T-cell (primary cell): Measurements from ENCODE around the gene ICAM5. TPM values are rescaled to one million over a fixed set of nuclear protein-coding genes. Genes with fewer than 3 reads are reported as not detected.

Source experiments
- ATAC-seq, 4 experiments: fragments of 200-7000 bp in 3 of 4; fragments of 150-1000 bp in 1 of 4; cut with Tn5 transposase; replicated peaks in 1 of 4; 1 replicate in 3 of 4; 2 replicates in 1 of 4; pipeline ENCODE4 v1.10.0; 2021; ENCODE audit warnings: moderate library complexity in 3 of 4, mild to moderate bottlenecking in 2 of 4, moderate number of reproducible peaks in 1 of 4
- CTCF ChIA-PET, 2 donors: fragments of 300-600 bp; sonication (Branson Sonifier 250); formaldehyde crosslinking; loops; one replicate each; lab custom pipeline; 2022; ENCODE audit warnings: antibody characterized with exemption in 2 of 2; lab: Charles Lee
- POLR2A ChIA-PET, 2 donors: fragments of 300-600 bp; sonication (Branson Sonifier 250); formaldehyde crosslinking; loops; one replicate each; lab custom pipeline; 2022; ENCODE audit warnings: antibody characterized with exemption in 2 of 2; lab: Charles Lee
- DNase-seq, 35 experiments: peaks; one replicate each; pipeline versions ENCODE4 v3.0.0 to v3.0.0-alpha.2; 2013 to 2023
- H3K27ac ChIP-seq: one replicate; pipeline ENCODE4 v1.5.1; 2013; ENCODE audit warnings: low read length
- H3K27me3 ChIP-seq, 2 experiments: replicated peaks in 1 of 2; 1 replicate in 1 of 2; 2 replicates in 1 of 2; pipeline versions ENCODE4 v1.6.1 to v1.7.0; 2013; ENCODE audit warnings: low read length in 1 of 2, mixed read lengths in 1 of 2; ENCODE audit not compliant: control insufficient read depth in 2 of 2, insufficient read depth in 2 of 2; ENCODE audit errors: extremely low read depth in 1 of 2
- H3K36me3 ChIP-seq, 2 donors: 1 replicate in 1 of 2; 2 replicates in 1 of 2; pipeline versions ENCODE4 v1.6.1 to v1.7.0; 2013; ENCODE audit warnings: low read length in 1 of 2; ENCODE audit not compliant: control insufficient read depth in 2 of 2, insufficient read depth in 1 of 2; ENCODE audit errors: extremely low read depth in 1 of 2
- H3K4me1 ChIP-seq, 2 experiments: 1 replicate in 1 of 2; 2 replicates in 1 of 2; pipeline versions ENCODE4 v1.6.1 to v1.7.0; 2013; ENCODE audit warnings: low read length in 2 of 2, mixed read lengths in 1 of 2; ENCODE audit not compliant: insufficient read depth in 2 of 2, control insufficient read depth in 1 of 2; ENCODE audit errors: extremely low read depth in 1 of 2
- H3K4me3 ChIP-seq, 2 donors: 1 replicate in 1 of 2; 2 replicates in 1 of 2; pipeline versions ENCODE4 v1.5.1 to v1.7.0; 2013; ENCODE audit warnings: mild to moderate bottlenecking in 2 of 2, low read length in 1 of 2, moderate library complexity in 1 of 2; ENCODE audit not compliant: control insufficient read depth in 1 of 2; ENCODE audit errors: extremely low read depth in 1 of 2
- H3K9me3 ChIP-seq: 2 replicates; pipeline ENCODE4 v1.7.0; 2013
- H3K27ac Mint-ChIP-seq, 2 donors: one replicate each; pipeline ENCODE4 v1.8.0; 2020 to 2021; ENCODE audit warnings: mild to moderate bottlenecking in 2 of 2, mixed read lengths in 2 of 2
- H3K27me3 Mint-ChIP-seq, 2 donors: one replicate each; pipeline ENCODE4 v1.8.0; 2021 to 2022; ENCODE audit warnings: mixed read lengths in 2 of 2
- H3K36me3 Mint-ChIP-seq: one replicate; pipeline ENCODE4 v1.8.0; 2021; ENCODE audit warnings: mixed read lengths
- H3K4me1 Mint-ChIP-seq, 3 donors: one replicate each; pipeline ENCODE4 v1.8.0; 2020 to 2022; ENCODE audit warnings: mixed read lengths in 3 of 3, mild to moderate bottlenecking in 1 of 3
- H3K4me3 Mint-ChIP-seq, 3 donors: one replicate each; pipeline ENCODE4 v1.8.0; 2020 to 2022; ENCODE audit warnings: mild to moderate bottlenecking in 3 of 3, mixed read lengths in 3 of 3, moderate library complexity in 3 of 3
- H3K9me3 Mint-ChIP-seq, 3 donors: one replicate each; pipeline ENCODE4 v1.8.0; 2020 to 2022; ENCODE audit warnings: mixed read lengths in 3 of 3
- WGBS: methylation state at CpG from one replicate; pipeline ENCODE4 v1.1.5; 2013; ENCODE audit warnings: missing lambda C conversion rate; ENCODE audit not compliant: insufficient coverage; 5-methylcytosine and 5-hydroxymethylcytosine counted together
- total RNA-seq, 35 experiments: library from RNA in 6 of 35; stranded (reverse) in 6 of 35; fragments of 120-200 nt in 1 of 35; gene quantifications; one replicate each; pipeline versions ENCODE4 v1.2.1 to v1.2.4 and lab custom pipeline; 2013 to 2026

The ICAM5 gene
- total RNA-seq, 5 donors from 2014 or later (not counting 1 experiment from before 2014, with no cell fraction given) = 0.20 to 1.1 (median 0.59) TPM

- ATAC-seq (peak in 1 of 4 experiments; percentile 35), DNase-seq (peak in 11 of 35 experiments; percentile 29 to 79 (median 37))
- CTCF ChIA-PET = interaction anchor here (0.5 to 4.7 kb wide), 19 partner anchors 8 to 535 kb away, joined by 3 to 75 read pairs (median 6); partner anchors contain the start of genes ICAM5 (in 1 of the 2), MRPL4 (in 1 of the 2), RAVER1 (in 1 of the 2) and TYK2 (in 1 of the 2)
- peak overlapping the region; percentile 82 to 87 for H3K27ac Mint-ChIP-seq
- POLR2A ChIA-PET = interaction anchor here in 1 of 2 donors (0.5 to 1.3 kb wide), 3 partner anchors 9 to 156 kb away, joined by 3 to 9 read pairs (median 4); no protein-coding TSS in a partner anchor
- peak overlapping the region in 1 of 2 donors; percentile 60 for H3K4me3 ChIP-seq
- H3K4me1 Mint-ChIP-seq = peaks cover 22 to 33% (median 27%) of the 10 kb centered on the region in 3 donors
- peaks cover 3 to 36% of the 10 kb centered on the region in 2 experiments for H3K4me1 ChIP-seq
- peak overlapping the region; percentile 81 to 84 (median 81) for H3K4me3 Mint-ChIP-seq
- H3K27me3 Mint-ChIP-seq = no peaks in the 10 kb centered on the region
- H3K36me3 Mint-ChIP-seq = peaks cover 7% of the 10 kb centered on the region
- H3K36me3 ChIP-seq = peaks cover 0 to 11% of the 10 kb centered on the region in 2 donors
- H3K27me3 ChIP-seq = no peaks in the 10 kb centered on the region
- peak overlapping the region; percentile 94 for H3K27ac ChIP-seq
- no peaks in the 10 kb centered on the region for H3K9me3 Mint-ChIP-seq
- no peaks in the 10 kb centered on the region for H3K9me3 ChIP-seq
- WGBS = 28% methylated on average over 8 of the region's 12 CpGs
Measured at GRCh38 chr19:10271543-10272086, 18.1 kb upstream of the ICAM5 start.

GRCh38 chr19:10274589-10274988 is 15.2 kb upstream of the ICAM5 start:
- peaks cover 10% of the 10 kb centered on the region for H3K36me3 Mint-ChIP-seq
- POLR2A ChIA-PET = no interaction called here

GRCh38 chr19:10277795-10278589 is 11.8 kb upstream of the ICAM5 start:
- Mint-ChIP-seq H3K4me1 (peaks cover 11 to 14% (median 13%) of the 10 kb centered on the region in 3 donors), H3K36me3 (peaks cover 14% of the 10 kb centered on the region), H3K27ac (no peak overlapping the region), H3K9me3 (no peaks in the 10 kb centered on the region), H3K4me3 (no peak overlapping the region), H3K27me3 (no peaks in the 10 kb centered on the region)
- POLR2A ChIA-PET = interaction anchor here (0.7 to 1.0 kb wide), 2 partner anchors 8 to 10 kb away, joined by 3 to 13 read pairs; no protein-coding TSS in a partner anchor
- Histone ChIP-seq H3K9me3 (no peaks in the 10 kb centered on the region), H3K36me3 (peaks cover 0 to 18% of the 10 kb centered on the region in 2 donors), H3K27ac (no peak overlapping the region), H3K4me3 (no peak overlapping the region), H3K4me1 (peaks cover 0 to 11% of the 10 kb centered on the region in 2 experiments), H3K27me3 (no peaks in the 10 kb centered on the region)
- CTCF ChIA-PET = interaction anchor here in 1 of 2 donors (0.5 kb wide), 1 partner anchor 286 kb away, joined by 3 read pairs; no protein-coding TSS in a partner anchor
- ATAC-seq = no peak
- DNase-seq = no peak
- WGBS = 95% methylated on average over 5 of the region's 9 CpGs

More at GRCh38 chr19:10274589-10274988, 15.2 kb upstream of the ICAM5 start:
- ATAC-seq (no peak), DNase-seq (no peak)
- peaks cover 24 to 35% (median 27%) of the 10 kb centered on the region in 3 donors for H3K4me1 Mint-ChIP-seq
- CTCF ChIA-PET = no interaction called here
- Histone ChIP-seq H3K4me1 (peaks cover 3 to 33% of the 10 kb centered on the region in 2 experiments), H3K4me3 (no peak overlapping the region), H3K9me3 (no peaks in the 10 kb centered on the region), H3K27me3 (no peaks in the 10 kb centered on the region), H3K36me3 (peaks cover 0 to 13% of the 10 kb centered on the region in 2 donors), H3K27ac (no peak overlapping the region)
- WGBS = 95% methylated on average over 10 of the region's 10 CpGs
- no peaks in the 10 kb centered on the region for H3K27me3 Mint-ChIP-seq
- H3K4me3 Mint-ChIP-seq = no peak overlapping the region
- no peaks in the 10 kb centered on the region for H3K9me3 Mint-ChIP-seq
- H3K27ac Mint-ChIP-seq = peak overlapping the region; percentile 76 to 79

- no peak overlapping the region for H3K27ac ChIP-seq
Measured at GRCh38 chr19:10278935-10279334, 10.8 kb upstream of the ICAM5 start.

GRCh38 chr19:10279737-10280442 is 9.9 kb upstream of the ICAM5 start:
- H3K27ac Mint-ChIP-seq = peak overlapping the region in 1 of 2 donors; percentile 13
- no peaks in the 10 kb centered on the region for H3K9me3 Mint-ChIP-seq
- ATAC-seq = no peak
- peaks cover 19% of the 10 kb centered on the region for H3K36me3 Mint-ChIP-seq
- no peak for DNase-seq
- ChIA-PET POLR2A (interaction anchor here in 1 of 2 donors (0.6 to 1.6 kb wide), 2 partner anchors 8 to 68 kb away, joined by 9 to 11 read pairs; partner anchors contain the start of gene ICAM1), CTCF (interaction anchor here in 1 of 2 donors (0.5 to 1.7 kb wide), 8 partner anchors 9 to 152 kb away, joined by 3 to 9 read pairs (median 4); partner anchors contain the start of genes ICAM1 and TYK2)
- Histone ChIP-seq H3K27ac (no peak overlapping the region), H3K36me3 (peaks cover 0 to 32% of the 10 kb centered on the region in 2 donors), H3K9me3 (no peaks in the 10 kb centered on the region), H3K27me3 (no peaks in the 10 kb centered on the region), H3K4me1 (peaks cover 0 to 11% of the 10 kb centered on the region in 2 experiments), H3K4me3 (no peak overlapping the region)
- H3K4me1 Mint-ChIP-seq = peaks cover 7 to 10% (median 9%) of the 10 kb centered on the region in 3 donors
- no peak overlapping the region for H3K4me3 Mint-ChIP-seq
- 69% methylated on average over 3 of the region's 5 CpGs for WGBS
- no peaks in the 10 kb centered on the region for H3K27me3 Mint-ChIP-seq

More at GRCh38 chr19:10278935-10279334, 10.8 kb upstream of the ICAM5 start:
- H3K4me3 ChIP-seq = no peak overlapping the region
- ATAC-seq = no peak
- 91% methylated on average over 1 of the region's 1 CpG for WGBS
- no peak for DNase-seq
- ChIA-PET CTCF (interaction anchor here in 1 of 2 donors (0.5 to 1.7 kb wide), 2 partner anchors 8 to 285 kb away, joined by 3 to 6 read pairs; partner anchors contain the start of gene ICAM1), POLR2A (interaction anchor here in 1 of 2 donors (1.0 kb wide), 1 partner anchor 9 kb away, joined by 3 read pairs; no protein-coding TSS in a partner anchor)
- H3K27ac Mint-ChIP-seq = peak overlapping the region in 1 of 2 donors; percentile 34
- no peaks in the 10 kb centered on the region for H3K9me3 Mint-ChIP-seq
- no peaks in the 10 kb centered on the region for H3K27me3 Mint-ChIP-seq
- H3K4me1 ChIP-seq = peaks cover 0 to 11% of the 10 kb centered on the region in 2 experiments
- H3K36me3 ChIP-seq = peaks cover 0 to 27% of the 10 kb centered on the region in 2 donors
- peaks cover 10 to 14% (median 11%) of the 10 kb centered on the region in 3 donors for H3K4me1 Mint-ChIP-seq
- no peak overlapping the region for H3K4me3 Mint-ChIP-seq
- H3K36me3 Mint-ChIP-seq = peaks cover 18% of the 10 kb centered on the region
- no peaks in the 10 kb centered on the region for H3K9me3 ChIP-seq
- H3K27me3 ChIP-seq = no peaks in the 10 kb centered on the region
